GM19328 (cell line): ENCODE results near the gene PLXDC1.

ENCODE experiments used
- ATAC-seq: cut with Tn5 transposase; IDR thresholded peaks from one replicate; pipeline ENCODE4 v1.9.1; 2021; ENCODE audit warnings: mild to moderate bottlenecking, moderate library complexity; ENCODE audit not compliant: unreplicated experiment

The PLXDC1 gene

DNA sequence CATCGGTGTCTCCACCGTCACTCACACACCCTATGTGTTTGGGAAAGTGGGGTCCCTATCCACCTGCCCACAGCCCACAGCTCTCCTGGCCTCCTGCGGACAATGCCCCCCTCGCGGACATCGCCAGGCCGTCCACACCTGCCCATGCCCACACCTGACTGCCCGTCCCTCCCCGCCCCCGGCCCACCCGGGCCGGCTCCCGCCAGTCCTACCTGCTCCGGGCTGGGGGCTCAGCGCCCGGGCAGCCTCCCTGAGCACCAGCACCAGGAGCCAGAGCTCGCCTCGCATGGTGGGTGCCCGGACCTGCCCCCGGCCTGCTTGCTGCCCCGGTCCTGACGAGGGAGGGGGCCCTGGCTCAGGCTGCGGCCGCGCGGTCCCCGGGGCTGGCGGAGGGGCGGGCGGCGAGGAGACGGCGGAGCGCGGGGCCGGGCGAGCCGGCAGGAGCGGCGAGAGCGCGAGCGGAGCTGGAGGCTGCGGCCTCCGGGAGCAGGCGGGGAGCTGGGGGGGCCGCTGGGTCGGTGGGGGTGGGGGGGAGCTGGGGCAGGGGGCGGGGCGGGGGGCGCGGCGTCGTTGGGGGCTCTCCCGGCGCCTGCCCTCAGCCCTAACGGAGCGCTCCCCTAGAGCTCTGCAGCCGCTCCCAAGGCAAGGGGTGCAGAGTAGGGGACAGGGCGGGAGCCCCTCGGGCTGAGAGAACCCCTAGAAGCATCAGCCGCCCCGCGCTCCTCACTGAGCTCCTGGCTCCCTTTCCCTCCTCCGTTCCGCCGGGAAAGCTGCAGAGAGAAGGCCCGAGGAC is at the start of gene PLXDC1:
Gene PLXDC1, minus strand, starts transcription at position 488 of the 793 bp plus-strand sequence. Its CDS starts 200 bp downstream, at position 288.
- no peak for ATAC-seq

DNA sequence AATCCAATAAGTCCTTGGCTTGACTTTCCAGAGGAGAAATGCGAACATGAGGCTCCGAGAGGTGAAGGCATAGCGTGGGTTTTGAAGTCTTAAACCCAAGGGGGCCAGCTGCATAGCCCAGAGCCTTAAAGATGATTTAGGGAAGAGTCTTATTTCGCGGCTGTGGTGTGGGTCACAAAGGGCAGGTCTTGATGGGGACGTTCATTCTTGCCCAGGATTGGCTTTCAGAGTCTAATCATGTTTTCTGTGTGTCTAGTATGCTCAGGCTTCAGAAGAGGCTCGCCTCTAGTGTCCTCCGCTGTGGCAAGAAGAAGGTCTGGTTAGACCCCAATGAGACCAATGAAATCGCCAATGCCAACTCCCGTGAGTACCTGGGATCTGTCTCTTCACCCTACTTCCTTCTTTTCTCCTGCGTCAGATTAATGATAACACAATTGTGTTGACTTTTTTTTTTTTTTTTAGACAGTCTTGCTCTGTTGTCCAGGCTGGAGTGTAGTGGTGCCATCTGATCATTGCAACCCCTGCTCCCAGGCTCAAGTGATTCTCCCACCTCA is 49.6 kb upstream of the PLXDC1 start:
- no peak for ATAC-seq

DNA sequence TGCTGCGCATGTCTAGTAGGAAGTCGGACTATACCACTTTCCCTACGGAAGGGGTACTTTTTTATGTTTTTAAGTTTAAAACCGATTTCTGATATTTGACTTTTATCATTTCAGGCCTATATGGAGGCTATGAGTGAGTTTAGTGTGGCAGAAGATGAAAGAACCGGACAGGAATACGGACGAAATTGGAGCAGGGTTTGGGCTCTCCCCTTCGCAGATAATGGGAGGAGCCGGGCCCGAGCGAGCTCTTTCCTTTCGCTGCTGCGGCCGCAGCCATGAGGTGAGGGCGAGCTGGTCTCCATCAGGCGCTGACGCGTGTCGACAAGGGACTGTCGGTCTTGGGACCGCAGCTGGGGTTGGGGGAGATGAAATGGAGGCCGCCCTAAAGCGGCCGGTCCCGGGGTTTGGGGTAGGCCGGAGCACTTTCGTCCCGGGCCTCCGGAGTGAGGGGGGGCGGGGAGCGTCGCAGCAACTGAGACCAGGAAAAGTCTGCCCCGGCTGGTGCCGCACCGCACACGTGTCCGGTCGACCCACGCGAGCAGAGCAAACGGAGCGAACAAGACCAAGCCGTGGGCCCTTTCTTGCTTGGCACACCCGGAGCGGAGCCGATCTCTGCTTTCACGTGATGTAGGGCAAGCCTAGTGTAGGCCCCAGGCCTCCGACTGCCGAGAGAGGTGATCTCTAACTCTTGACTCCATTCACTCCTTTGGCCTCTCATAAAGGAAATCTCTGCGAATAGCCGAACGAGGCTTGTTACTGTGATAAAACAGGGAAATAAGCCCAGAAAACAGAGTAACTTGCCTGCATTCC is 48.8 kb upstream of the PLXDC1 start, which contains the start of gene RPL19:
Gene RPL19, plus strand, starts transcription at position 214 of the 810 bp plus-strand sequence. Its CDS starts 62 bp downstream, at position 276.
- ATAC-seq: peak; percentile 56

DNA sequence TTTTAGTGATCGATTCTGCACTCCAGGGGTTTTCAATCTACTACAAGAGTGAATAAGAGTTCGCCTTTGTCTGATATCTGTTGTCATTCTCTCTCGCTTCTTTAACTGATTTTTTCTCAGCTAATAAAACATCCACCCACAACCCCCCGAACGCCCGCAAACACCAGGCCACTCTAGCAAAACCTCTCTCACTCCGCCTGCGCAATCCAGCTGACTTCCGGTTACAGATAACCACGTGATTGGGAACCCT is 48.3 kb upstream of the PLXDC1 start:
- ATAC-seq: peak; percentile 50

DNA sequence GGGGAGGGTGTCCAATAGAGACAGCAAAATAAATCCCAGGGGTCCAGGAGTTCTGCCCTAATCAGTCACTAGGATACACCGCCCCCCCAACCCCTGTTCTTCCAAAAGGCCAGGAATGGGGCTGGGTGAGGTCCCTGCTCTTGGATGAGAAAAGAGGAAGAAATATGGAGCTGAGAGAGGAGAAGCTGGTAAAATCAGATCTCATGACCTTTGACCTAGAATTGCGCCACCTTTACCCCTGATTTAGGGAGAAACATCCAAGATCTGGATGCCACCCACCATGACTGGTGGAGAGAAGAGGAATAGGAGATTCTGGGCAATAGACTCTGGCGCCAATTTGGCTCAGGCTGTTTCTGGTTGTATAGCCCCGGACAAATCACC is 46.7 kb upstream of the PLXDC1 start:
- ATAC-seq: no peak

DNA sequence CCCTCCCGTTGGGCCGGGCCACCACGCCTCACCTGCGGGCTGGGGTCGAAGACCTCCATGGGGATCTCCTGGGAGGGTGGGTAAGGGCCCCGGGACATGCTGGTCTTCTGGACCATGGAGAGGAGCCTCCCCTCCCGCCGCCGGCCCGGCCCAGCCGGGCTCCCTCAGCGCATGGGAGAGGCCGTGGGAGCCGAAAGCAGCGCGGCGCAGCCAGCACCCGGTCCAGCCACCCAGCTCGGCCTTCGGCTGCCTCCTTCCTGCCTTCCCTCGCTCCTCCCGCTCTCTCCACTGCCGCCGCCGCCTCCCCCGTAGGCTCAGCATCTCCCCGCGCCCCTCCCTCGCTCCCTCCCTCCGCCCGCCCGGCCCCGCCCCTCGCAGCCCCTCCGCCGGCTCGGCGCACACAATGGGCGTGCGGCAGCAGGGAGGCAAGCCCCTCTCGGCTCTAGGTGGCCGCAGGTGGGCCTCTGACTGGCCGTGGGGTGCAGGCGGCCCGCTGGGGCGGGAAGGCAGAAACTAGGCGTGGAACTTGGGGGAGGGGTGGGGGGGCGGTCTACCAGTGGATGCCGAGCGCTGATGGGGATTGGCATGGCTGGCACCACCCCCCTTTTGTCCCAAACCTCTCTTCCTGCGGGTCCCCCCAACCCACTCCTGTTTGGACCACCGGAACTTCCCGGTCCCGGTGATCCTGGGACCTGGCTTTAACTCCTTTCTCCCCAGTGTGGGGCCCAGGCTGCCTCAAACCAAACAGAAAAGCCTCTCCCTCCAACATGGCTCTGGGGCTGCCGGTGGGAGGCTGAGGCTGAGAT is 46.1 kb upstream of the PLXDC1 start, which contains the start of gene CACNB1:
Gene CACNB1, minus strand, starts transcription at position 290 of the 806 bp plus-strand sequence. Its CDS starts 174 bp downstream, at position 116.
- no peak for ATAC-seq

DNA sequence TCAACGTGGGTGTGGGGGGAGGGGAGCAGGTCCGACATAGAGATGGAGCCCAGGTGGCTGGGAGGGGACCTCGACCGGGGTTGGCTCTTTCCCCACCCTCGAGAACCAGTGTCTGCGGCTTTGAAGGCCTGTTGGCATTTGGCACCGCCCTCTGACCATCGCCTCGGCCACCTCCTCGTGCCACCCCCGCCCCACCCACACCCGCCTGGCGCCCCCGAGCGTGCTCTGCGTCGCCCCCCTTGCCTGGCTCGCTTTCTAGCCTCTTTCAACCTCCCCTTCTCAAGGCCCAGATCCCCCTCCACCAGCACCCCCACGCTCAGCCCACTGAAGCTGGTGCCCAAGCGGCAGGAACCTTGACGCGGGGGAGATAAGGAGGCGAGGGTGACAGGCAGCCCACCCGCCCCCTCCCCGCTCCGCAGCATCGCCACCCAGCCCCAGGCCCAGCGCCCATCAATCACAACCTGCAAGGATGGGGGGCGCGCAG is 45.4 kb upstream of the PLXDC1 start:
- no peak for ATAC-seq

DNA sequence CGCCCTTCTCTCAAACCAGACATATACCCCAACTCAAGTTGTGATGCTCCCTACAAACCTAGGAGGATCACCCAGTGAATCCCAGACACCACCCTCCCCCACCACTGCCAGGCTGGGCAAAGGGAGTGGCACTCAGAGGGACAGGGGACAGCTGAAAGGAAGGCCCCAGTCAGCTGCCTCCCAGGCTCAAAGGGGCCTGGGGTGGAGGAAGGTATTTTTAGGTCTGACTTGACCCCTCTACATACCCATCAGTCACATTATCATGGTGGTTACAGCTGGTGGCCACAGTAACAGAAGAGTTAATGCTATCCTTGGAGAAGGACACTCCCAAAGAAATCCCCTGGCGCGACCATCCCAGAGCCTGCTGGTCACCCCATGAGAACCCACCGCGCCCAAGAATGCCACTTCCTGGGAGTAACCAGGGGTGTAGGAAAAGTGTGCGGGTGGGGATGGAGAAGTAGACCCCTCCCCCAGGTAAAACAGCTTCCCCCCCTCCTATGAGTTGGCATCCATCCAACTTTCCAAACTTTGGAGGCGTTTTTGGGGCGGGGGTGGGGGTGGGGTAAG is 44.9 kb upstream of the PLXDC1 start:
- no peak for ATAC-seq

DNA sequence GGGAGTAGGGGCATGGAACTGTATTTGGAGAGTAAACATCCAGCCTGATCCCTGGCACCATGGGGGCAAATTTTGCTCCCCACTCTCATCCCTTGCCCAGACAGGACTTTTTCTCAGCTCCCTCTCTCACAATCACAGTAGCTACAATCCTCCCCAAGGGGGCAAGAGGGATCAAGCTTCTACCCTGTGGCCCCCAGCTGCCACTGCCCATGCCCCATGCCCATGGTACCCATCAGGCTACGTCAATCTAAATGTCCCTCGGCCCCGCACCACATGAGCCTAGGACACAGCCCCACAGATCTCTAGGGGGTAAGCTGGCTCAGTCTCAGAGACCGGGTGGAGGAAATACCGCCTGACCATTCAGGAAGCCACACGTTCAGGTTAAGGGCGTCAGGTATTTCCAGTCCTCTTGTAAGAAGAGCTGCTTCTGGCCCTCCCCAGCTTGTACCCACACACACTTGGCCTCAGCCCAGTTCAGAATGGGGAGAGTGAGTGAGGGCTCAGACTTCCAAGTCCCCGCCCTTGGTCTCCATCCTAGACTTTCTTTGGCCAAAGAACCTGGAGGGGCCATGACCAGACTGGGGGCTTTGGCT is 44.2 kb upstream of the PLXDC1 start:
- no peak for ATAC-seq

DNA sequence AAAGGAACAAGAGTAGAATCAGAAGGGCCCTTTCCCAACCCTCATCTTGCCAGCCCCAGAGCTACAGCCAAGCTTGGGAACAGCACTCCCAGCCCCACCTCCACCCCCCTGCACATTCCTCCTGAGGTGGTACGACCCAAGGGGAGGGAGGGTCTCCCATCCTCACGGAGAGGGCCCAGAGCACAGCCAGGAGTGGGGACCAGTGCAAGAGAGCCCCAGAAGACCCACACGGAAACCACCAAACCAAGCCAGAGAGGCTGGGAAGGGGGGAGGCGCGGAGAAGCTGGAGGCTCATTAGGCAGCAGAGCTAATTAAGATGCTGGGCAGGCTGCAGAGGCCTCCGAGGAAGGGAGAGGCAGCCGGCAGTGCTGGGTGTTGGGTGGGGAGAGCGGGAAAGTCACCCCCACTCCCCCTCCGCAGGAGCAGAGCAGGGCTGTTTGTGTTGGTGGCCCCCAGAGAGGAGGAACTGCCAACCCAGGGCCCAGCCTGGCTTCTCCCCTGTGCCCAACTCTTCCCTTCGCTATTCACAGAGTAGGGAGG is 43.6 kb upstream of the PLXDC1 start:
- no peak for ATAC-seq

DNA sequence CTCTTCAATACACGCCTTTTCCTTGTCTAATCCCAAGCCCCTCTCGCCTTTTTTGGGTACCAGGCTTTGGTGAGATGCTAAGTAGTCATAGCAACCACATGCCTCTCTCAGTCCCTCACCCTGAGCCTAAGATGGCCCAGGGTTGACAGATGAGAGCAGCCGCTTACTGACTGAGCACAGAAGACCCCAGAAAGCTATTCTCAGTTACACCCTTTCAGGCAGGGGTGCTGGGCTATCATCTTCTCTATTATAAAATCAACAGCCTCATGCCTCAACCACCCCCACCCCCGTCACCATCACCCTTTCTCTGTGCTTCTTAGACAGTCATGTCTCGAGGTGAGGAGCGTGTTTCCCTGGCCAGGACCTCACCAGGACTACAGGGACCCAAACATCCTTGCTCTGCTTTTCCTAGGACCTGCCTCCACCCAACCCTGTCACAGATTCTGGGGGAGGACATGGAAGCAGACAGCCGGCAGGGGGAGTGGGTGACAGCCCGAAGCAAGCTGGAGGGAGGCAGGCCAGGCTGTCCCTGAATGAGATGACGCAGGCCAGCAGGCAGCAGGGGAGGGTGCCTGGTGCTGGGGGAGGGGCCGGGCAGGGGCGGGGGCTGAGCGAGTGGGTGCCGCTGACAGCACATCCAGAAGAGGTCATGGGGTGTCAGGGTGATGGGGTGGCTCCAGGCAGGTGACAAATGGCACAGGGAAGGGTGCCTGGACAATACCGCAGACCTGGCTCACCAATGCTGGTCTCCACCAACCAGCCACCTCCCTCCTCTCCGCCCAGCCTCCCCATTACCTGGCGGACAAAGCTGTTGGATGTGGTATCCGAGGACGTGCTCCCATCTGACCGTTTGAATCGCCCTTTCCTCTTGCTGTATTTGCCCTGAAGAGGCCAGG is 42.9 kb upstream of the PLXDC1 start:
- ATAC-seq: no peak

DNA sequence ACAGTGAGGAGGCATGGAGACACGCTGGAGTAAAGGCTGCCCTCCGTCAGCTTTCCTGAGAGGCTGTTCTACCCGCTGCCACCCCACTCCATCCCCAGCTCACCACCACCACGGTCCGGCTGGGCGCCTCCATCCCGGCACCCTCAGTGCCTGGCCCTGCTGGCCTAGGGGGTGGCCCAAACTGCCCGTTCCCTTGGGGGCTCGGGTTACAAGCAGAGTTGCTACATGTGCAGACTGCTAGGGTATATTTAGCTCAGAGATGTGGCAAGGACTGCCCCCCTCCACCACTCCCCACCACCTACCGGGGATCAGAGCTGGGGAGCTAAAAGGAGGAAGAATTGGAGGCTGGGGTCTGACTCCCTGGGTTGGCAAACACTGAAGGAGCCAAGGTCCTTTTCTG is 41.9 kb upstream of the PLXDC1 start:
- ATAC-seq: no peak

DNA sequence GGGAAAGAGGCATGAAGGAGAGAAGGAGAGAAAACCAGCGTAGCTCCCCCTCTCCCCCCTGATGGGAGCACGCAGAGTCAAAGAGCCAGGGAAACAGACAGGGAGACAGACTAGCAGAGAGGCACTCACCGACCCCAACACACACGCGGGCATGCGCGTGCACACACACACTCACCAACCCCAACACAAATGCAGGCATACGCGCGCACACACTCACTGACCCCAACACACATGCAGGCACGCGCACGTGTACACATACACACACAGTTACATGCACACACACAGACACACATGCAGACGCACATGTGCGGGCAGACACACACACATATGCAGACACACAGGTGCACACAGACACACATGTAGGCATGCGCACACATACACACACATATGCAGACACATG is 41.5 kb upstream of the PLXDC1 start:
- no peak for ATAC-seq

DNA sequence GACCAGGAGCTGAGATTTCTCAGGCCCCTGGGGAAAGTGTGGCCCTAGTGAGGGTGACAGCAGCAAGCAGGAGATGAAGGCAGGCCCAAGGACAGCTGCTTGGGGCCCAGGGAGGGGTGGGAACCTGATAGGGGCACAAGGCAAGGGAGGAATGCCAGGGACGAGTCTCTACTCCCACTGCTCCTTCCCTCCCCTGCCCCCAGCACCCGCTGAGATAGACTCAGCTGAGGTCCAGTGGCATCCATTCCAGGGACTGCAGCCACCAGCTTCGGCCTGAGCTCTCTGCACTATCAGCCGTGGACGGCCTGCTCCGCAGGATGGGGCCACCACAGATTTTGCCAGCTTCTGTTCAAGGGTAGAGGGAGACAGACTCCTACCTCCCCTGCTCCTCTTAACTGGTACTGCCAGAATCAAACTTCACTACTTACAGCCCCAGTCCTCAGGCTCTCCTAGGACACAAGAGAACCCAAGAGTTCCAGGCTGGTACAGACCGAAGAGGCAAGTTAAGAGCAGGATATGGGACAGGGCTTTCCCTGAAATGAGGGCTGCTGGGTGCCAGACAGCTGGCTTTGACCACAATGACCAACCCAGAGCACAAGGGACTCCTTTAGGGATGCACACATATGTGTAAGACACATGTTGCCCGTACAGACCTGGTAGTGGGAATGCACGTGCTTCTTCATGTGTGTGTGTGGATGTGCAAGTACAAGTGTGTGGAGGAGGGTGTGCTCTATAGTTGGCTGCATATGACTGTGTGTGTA is 40.5 kb upstream of the PLXDC1 start:
- no peak for ATAC-seq

DNA sequence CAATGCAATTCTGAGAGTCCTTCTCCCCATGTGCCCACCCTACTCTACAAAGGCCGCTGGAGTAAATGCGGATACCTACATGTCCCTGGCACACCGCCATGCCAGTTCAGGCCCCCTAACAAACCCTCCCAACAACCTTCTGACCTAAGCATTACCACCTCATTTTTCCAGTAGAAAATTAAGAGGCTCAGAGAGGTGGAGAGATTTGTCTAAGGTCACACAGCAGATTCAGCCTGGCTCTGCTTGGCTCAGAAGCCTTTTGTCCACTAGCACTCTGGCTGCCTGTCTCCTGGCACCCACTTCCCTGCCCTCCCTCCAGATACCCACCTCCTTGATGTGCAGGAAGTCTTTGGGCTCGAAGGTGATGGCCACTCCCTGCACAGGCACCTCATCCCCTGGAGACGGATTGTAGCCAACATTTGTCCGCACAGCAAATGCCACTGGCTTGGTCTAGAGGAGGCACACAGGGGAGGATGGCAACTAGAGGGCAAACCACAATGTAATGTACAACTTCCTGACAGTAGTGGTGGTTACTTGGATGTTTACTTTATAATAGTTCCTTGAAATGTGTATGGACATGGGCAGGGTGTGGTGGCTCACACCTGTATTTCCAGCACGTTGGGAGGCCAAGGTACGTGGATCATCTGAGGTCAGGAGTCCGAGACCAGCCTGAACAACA is 35.9 kb upstream of the PLXDC1 start:
- no peak for ATAC-seq

DNA sequence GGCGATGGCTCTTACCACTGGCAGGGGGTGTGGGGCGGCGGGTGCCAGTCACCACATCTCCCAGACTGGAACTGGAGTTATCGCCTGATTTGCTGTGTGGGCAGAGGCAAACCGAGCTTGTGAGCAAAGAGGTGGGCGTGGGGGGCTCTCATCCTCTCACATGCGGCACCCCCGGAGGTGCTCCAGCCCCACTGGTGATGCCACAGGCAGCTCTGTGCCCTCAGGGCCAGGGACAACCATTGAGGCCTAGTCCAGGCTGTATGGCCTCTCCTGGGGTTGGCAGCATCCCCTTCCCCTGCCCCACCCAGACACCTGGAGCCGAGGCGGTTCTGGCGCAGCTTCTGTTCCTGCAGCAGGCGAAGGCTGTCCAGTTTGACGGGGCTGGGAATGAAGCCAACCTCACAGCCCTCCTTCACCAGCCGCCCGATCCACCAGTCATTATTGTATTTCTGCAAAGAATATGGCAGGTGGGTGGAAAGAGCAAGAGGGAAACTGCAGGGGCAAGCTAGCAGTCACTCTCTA is 35.1 kb upstream of the PLXDC1 start:
- no peak for ATAC-seq

DNA sequence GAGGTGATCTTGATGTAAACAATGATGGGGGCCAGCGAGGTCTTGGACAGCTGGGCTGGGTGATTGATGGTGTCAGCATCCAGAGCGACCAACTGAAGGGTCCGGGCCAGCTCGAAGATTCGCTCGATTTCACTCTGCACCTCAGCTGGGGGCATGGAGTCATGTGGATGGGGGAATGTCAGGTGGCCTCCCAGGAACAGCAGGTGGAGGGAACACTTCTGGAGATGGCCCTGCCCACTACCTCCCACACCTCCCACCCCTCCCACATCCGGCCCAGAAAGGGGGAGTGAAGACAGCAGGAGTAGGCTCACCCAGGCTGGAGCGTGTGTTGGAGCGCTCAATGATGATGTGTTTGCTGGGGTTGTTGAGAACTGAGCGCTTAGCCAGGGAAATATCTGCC is 32.3 kb upstream of the PLXDC1 start:
- no peak for ATAC-seq
